UCSD-AML1 (cell line): ENCODE measurements around the gene ALG12.
"Not testable (repeated sequence)": the region's sequence is repeated elsewhere in the genome, so short reads cannot be mapped to it uniquely, and the experiment has no call there.

Experiments used
- DNase-seq: peaks from one replicate; lab custom pipeline; 2025; ENCODE audit not compliant: unreplicated experiment; lab: John Stamatoyannopoulos, UW

ALG12 gene

DNA sequence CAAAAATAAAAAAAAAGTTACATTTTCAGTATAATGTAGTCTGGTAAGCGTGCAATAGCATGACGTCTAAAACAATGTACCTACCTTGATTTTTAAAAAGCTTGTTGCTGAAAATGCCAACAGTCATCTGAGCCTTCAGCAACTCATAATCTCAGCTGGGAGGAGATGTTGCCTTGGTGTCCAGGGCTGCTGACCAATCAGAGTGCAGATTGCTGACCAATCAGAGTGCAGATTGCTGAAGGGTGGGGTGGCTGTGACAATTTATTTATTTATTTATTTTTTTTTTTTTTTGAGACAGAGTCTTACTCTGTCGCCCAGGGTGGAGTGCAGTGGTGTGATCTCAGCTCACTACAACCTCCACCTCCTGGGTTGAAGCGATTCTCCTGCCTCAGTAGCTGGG, 46.8 kb downstream of the ALG12 start:
- no peak for DNase-seq

DNA sequence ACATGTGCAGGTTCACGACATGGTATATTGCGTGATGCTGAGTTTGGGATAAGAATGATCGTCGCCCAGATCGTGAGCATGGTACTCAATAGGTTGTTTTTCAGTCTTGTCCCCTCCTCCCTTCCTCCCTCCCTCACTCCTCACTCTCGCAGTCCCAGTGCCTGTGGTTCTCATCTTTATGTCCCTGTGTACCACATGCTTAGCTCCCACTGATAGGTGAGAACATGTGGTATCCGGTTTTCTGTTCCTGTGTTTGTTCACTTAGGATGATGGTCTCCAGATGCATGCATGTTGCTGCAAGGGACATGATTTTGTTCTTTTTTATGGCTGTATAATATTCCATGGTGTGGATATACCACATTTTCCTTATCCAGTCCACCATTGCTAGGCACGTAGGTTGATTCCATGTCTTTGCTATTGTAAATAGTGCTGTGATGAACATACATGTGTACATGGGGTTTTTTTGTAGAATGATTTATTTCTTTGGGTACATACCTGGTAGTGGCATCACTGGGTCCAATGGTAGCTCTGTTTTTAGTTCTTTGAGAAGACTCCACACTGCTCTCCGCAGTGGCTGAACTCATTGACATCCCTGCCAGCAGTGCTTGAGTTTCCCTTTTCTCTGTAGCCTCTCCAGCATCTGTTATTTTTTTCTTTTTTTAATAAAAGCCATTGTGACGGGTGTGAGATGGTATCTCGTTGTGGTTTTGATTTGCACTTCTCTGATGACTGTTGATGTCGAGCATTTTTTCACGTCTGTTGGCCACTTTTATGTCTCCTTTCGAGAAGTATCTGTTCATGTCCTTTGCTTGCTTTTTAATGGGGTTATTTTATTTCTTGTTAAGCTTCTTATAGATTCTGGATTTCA, 48.2 kb downstream of the ALG12 start:
- no peak for DNase-seq

DNA sequence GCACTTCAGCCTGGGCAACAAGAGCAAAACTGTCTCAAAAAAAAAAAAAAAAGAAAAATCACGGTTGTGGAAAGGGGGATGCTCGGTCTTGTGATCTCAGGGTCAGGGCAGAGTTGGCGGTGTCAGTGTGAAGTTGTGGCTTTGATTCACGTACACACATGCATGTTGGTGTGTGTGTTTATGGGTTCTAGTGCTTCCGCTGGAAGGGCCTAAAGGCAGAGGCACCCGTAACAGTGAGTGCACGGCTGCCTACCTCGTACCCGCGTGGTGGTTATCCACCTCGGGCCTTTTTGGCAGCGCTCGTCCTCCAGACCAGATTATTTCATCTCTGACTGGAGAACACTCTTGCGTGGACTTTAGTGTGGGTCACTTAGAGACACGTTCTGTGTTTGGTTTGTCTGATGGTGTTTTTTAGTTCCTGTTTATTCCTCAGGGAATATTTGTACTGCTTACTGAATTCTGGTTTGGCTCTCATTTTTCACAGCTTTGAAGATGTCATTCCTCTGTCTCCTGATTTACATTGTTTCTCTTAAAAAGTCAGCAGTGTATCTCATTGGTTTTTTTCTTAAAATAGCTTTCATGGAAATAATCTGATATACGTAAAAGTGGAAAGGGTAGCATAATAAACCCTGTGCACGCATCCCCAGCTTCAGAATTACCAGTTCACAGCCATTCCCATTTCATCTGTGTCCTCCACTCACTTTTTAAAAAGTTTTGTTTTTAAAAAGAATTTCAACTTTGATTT, 49.0 kb downstream of the ALG12 start:
- no peak for DNase-seq

DNA sequence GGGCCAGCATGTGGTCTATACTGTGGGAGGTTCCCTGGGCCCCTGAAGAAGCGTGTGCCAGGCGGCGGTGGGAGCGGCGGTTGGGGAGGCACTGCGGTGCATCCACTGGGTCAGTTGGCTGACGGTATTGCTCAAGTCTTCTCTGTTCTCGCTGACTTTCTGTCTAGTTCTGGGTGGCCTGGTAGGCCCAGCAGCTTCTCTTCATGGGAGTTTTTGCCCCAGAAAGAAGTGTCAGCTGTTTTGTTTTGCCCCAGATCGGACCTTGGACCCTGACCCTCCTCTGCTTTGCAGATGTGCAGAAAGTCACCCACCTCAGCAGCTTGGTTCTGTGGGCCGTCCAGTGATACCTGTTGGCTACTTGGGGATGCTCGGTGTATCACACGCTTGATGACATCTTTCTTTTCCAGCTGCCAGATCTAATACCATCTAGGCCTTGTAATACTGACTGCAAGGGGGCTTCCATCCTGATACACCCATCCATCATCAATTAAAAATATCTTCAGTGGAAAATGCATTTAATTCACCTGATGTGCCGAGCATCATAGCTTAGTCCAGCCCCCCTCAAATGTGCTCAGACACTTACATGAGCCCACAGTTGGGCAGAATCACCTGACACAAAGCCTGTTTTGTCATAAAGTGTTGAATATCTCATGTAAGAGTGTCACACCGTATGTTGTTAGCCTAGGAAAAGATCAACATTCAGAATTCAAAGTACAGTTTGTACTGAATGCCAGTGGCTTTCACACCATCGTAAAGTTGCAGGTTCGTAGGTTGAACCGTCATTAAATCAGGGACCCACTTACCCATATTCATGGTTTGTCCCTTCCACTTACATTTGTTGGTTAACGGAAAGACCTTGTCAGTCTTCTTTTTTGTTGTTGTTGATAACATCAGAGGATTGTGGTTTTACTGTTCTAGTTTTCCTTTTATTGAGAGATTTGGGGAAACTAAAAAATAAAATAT, 50.7 kb downstream of the ALG12 start:
- DNase-seq = no peak

DNA sequence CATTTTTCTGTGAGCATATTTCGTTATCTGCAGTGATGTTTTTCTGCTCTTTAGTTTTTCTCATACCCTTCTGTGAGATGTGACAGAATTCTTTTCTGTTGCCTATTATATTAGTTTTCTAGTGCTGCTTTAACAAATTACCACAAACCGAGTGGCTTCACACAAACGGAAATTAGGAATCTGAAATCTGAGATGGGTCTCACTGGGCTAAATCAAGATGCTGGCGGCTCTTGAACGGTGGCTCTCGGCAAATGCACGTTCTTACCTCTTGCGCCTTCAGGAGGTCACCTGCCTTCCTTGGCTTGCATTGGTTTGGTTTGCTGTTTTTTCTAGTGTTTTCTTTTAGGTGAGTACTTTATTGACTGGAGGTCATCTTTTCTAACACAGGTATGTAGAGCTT, 51.6 kb downstream of the ALG12 start:
- DNase-seq = no peak

DNA sequence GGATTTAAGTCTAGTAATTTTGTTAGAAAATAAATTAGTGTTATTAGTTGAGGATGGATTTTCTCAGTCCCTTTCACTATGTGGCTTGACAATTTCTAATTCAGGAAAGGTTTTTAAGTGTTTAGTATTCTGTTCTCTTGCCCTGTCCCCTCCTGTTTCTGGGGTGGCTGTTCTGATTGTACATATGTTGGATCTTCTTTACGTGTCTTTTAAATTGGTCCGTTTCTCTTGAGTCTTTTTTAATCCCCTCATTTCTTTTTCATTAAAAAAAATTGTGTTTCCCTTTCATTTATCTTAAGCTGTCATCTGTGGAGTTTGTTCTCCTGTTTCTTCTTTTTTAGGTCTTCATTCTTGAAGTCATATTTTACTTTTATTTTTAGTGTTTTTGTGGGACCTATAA, 52.1 kb downstream of the ALG12 start:
- DNase-seq = no peak

DNA sequence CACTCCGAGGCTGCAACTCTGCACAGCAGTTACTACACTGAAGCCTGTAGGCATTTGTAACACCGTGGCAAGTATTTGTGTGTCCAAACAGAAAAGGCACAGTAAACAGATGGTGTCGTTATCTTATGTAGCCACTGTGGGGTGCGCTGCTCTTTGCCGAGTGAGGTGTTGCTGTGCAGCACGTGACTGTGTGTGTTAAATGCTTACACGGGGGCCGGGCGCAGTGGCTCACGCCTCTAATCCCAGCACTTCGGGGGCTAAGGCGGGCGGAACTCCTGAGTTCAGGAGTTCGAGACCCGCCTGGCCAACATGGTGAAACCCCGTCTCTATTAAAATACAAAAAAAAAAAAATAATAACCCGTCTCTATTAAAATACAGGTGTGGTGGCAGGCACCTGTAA, 53.1 kb downstream of the ALG12 start:
- no peak for DNase-seq

DNA sequence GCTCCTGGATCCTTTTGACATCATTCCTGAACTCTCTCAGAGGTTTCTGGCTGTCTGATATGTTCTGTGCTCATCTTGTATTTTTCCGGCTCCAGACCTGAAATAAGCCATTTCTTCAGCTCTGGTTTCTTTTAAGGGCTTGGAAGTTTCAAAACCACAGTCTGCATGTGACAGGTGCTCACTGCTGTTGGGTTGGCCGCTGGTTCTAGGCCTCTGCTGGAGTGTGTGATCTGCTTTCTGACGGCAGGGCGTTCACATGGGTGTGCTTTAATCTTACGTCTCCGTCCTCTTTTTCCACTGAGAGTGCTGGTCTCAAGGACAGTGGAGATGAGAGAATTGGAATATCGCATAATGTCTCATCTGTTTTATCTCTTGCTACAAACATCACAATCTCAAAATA, 54.3 kb downstream of the ALG12 start:
- no peak for DNase-seq

DNA sequence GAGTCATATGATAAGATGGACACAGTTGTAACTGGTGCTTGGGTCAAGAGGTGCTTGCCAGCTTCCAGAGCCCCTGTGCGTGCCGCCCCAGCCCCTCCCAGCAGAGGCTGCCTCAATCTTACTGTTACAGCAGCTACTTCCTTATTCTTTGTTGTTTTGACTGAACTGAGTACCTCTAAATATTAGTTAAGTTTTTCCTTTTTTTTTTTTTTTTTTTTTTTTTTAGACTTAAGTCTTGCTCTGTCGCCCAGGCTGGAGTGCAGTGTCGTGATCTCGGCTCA, 55.8 kb downstream of the ALG12 start:
- DNase-seq = no peak

DNA sequence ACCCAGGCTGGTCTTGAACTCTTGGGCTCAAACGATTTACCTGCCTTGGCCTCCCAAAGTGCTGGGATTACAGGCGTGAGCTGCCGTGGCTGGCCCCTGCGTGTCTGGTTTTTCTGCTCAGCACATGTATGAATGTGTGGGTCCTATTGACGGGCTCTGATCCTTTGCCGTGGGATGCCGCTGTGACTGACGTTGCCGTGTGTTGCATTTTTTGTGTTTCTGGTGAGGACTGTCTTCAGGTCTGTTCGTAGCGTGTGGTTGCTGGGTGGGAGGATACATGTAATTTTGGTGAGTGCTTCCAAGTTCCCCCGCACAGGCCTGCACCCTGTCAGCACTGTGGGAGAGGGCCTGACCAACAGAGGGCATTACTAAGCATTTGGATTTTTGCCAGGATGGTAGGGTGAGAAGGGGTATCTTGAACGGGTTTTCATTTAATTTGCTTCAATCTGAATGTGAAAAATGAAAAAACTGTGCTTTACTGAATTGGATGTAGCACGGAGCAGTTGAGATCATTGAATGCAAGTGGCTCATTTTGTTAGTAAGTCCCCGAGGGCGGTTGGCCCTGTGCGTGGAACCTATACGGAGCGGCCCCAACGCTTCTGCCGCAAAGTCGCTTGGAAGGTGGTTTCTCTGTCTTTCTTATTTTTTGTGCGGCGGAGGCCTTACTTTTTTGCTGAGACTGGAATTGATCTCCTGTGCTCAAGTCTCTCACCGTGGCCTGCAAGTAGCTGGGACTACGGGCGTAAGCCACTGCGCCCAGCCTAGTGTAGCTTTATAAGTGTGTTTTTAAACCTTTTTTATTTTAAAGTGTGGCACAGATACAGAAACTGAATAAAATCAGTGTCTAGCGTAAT, 56.4 kb downstream of the ALG12 start:
- DNase-seq = no peak

DNA sequence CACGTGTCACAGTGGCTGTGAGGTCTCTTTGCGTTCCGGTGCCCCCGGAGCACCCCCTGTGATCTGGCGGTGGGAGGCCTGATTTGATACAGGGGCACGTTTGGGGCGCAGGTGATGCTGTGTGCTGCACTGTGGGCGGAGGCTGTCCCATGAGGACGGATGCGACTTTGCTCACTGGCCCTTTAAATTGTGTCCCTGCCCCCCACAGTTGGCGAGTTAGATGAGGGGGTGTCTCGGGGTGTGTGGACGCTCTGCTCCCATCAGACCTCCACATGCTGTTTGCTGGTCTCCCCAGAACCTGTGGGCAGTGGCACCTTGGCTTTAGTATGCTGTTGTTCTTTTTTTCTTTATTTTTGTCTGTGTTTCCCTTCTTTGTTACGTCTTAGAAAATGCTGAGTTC, 59.4 kb downstream of the ALG12 start:
- DNase-seq = no peak

DNA sequence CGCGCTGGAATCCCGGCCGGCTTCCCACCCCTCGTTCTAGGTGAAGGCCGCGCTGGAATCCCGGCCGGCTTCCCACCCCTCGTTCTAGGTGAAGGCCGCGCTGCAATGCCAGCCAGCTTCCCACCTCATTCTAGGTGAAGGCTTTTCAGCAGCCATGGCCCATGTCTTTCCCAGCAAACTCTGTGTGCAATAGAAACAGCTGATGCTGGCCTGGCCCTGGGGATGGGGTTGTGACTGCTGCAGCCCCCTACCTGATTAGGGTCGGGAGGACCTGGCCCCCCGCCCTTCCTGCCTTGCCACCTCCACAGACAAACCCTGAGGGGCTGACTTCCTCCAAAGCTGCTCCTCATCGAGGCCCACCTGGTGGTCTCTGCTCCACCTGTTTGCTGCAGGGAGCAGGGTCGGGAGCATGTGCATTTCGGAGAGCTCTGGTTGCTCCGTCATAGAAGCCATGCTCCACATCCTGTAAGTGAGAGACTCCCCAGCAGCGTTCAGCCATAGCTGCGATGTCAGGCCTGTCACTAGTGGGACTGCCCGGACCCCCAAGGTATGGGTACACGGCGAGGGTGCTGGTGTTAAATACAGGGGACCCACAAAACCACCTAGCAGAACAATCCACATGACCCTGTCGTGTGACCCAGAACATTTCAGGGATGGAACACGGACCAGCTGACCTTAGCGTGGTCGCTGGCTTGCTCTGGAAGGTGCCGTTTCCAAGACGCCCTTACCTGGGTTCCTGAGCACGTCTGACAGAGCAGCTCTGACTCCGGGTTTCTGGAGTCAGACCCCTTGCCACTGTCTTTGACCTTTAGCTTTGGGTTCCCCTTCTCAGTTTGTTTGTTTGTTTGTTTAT, 61.2 kb downstream of the ALG12 start:
- DNase-seq = no peak

DNA sequence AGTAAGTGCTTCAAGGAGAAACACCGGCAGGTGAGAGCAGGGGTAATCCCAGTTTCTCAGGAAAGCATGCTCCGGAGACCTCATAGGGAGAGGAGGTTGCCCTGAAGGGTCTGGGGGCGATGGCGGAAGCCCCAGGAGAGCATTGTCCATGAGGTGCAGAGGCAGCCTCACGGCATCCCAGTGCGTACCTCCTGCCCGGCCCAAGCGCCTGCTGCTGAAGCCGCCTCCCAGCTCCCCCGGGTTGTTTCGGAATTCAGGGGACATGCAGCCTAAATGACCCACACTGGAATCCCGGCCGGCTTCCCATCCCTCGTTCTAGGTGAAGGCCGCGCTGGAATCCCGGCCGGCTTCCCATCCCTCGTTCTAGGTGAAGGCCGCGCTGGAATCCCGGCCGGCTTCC, 61.9 kb downstream of the ALG12 start:
- no peak for DNase-seq

DNA sequence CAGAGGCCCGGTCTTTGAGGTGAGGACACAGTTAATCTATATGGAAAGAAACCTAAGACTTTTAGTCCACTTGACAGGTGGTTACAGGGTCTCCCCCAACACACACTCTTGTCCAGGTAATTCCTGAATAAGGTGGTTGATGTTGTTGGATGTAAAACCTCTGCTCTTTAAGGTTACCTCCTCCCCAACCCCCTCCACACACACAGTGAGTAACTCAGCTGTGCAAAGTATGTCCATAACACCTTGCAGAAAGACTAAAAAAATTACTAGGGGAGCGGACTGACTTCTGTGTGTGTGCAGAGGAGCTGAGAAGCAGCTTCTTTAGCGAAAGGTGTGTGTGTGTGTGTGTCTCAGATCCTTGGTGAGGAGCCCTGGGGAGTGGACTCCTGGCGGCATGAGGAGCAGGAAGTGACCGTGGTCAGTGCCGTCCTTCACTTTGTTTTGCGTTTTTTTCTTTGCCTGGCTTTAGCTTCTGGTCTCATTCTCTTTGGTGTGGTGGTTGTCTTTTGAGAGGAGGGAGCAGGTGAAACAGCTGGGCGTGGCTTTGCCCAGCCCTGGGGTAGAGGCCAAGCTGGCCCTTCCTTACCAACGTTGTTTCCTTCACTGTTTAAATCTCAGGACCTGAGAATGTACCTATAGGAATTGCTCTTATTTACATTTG, 62.9 kb downstream of the ALG12 start:
- DNase-seq = no peak

DNA sequence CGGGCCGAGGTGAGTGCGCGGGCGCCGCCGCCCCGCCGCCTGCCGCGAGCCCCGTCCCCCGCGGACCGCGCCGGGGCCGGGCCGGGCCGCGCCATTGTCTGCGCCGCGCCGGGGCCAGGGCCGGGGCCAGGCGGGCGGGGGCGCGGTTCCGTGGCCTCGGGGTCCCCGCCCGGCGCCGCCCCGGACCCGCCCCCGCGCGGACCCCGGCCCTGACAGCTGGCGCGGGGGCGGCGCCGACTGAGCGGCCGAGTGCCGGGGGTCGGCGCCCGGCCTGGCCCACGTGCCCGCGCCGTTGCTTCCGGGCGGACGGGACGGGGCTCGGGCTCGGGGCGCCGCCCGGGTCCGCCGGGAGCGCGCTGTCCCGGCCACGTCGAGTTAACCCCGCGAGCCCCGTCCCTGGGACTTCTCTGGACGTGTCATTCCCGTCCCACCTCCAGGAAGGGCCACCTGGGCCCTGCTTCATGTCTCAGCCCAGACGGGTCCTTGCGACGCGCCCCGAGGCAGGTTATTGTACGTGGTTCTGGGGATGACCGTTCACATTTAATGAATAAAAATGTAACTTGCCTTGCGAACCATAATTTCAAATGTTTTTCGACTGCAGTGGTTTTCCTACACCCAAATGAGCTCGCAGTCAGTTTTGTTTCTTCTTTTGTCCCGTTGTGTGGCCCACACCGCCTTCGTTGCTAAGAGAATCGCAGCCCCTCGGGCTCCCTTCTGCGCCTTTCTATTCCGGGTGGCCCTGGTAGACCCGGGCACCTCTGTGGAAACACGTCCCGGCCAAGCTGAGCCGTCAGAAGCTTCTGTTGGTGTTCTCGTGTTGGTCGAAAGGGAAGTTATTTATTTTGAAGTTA, 64.0 kb downstream of the ALG12 start:
- no peak for DNase-seq

DNA sequence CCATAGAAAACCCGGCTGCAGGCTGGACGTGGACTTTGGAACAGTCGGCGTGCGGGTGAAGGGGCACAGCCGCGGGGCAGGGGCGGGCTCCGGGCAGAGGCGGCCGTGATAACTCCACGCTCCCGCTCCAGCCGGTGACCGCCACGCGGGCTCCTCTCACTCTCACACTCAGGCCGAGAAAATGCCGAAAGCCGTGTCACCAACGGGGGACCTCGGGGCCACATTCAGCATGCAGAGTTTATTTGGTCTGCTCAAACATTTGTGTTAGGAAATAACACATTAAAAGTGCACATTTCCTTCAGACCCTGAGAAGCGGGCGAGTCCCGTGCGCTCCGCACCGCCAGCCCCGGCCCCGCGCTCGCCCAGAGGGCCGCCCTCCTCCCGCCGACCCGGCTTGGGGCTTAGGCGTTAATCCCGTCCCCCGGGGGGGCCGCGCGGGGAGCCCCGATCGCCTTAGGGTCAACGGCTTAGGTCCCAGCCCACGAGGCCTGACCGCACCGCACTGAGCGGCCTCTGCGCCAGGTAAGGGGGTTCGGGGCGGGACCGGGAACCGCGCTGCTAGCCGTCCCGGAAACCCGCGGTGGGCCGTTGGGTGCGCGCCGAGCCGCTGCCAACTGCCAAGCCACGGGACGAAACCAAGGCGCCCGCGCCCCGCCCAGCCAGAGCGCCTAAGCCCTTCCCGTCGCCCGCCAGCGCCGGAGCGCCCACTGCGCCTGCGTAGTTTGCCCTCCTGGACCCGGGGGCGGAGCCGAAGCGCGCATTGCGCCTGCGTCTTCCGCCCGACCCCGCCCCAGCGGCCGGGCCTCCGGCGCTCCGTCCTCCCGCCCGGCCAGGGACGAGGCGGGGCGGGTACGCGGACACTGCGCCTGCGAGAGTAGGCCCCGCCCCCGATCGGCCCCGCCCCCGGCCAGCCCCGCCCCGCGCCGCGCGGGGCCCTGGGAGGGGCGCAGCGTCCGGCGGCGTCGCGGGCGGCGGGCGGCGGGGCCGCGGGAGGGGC, 65.0 kb downstream of the ALG12 start, which contains the start of gene ZBED4:
TSS of gene ZBED4 (plus strand) at position 947 of the 997 bp plus-strand sequence. CDS start 29,819 bp downstream, outside the sequence.
- DNase-seq = peak; percentile 100

DNA sequence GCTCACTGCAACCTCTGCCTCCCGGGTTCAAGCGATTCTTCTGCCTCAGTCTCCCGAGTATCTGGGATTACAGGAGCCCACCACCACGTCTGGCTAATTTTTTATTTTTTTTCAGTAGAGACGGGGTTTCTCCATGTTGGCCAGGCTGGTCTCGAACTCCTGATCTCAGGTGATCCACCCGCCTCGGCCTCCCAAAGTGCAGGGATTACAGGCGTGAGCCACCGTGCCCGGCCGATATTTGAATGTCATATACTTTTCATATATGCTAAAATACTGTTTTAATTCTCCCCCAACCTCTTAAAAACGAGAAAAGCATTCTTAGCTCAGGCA, 65.7 kb downstream of the ALG12 start:
- DNase-seq = not testable (repeated sequence)
